Panc1 (cell line): ENCODE measurements around the gene GBP3. TPM values are rescaled to one million over a fixed set of nuclear protein-coding genes. Genes with fewer than 3 reads are reported as not detected.

Experiments
- ATAC-seq: fragments of 200-7000 bp; cut with Tn5 transposase; 2 replicates; pipeline ENCODE4 v1.9.1; 2020; ENCODE audit warnings: mild to moderate bottlenecking, moderate library complexity
- BruUV-seq: library from RNA; stranded (reverse); fragments of 400-500 nt; replicated peaks from 2 replicates; lab custom pipeline; 2021; lab: Mats Ljungman, UMichigan
- CTCF ChIA-PET: fragments of 300-600 bp; sonication (Branson Sonifier 250); formaldehyde crosslinking; loops from one replicate; lab custom pipeline; 2022; ENCODE audit warnings: antibody characterized with exemption; lab: Charles Lee
- POLR2A ChIA-PET: fragments of 300-600 bp; sonication (Branson Sonifier 250); formaldehyde crosslinking; loops from one replicate; lab custom pipeline; 2022; ENCODE audit warnings: antibody characterized with exemption; lab: Charles Lee
- DNase-seq: peaks from one replicate; pipeline ENCODE4 v3.0.0-alpha.2; 2010; ENCODE audit warnings: low read depth, low spot score
- H3K27ac ChIP-seq: 2 replicates; pipeline ENCODE4 v1.5.1; 2011; ENCODE audit warnings: mild to moderate bottlenecking, low read length, inconsistent platforms
- H3K27me3 ChIP-seq: fragments of 200-500 bp; sonication (Bioruptor generic); 2 replicates; pipeline ENCODE4 v1.6.0; 2014; ENCODE audit warnings: low read length, inconsistent platforms; ENCODE audit not compliant: control insufficient read depth, insufficient read depth
- H3K36me3 ChIP-seq: fragments of 200-500 bp; sonication (Bioruptor generic); 2 replicates; pipeline ENCODE4 v1.5.1; 2014; ENCODE audit warnings: inconsistent platforms, mild to moderate bottlenecking, low read length, moderate library complexity; ENCODE audit not compliant: control insufficient read depth, insufficient read depth
- H3K4me1 ChIP-seq: 2 replicates; pipeline ENCODE4 v1.5.1; 2011; ENCODE audit warnings: inconsistent platforms, mild to moderate bottlenecking, low read length, moderate library complexity; ENCODE audit not compliant: control insufficient read depth, insufficient read depth
- H3K4me3 ChIP-seq, 2 experiments: 2 replicates each; pipeline ENCODE4 v1.5.1; 2011 to 2012; ENCODE audit warnings: low read depth in 2 of 2, low read length in 2 of 2, mild to moderate bottlenecking in 2 of 2, inconsistent platforms in 1 of 2, moderate library complexity in 1 of 2
- H3K9me3 ChIP-seq: fragments of 200-500 bp; sonication (Bioruptor generic); 2 replicates; pipeline ENCODE4 v1.5.1; 2014; ENCODE audit warnings: low read depth, mild to moderate bottlenecking, inconsistent platforms, low read length, moderate library complexity; ENCODE audit not compliant: control insufficient read depth, insufficient read depth
- CTCF ChIP-seq: fragments of 450-650 bp; IDR thresholded peaks from 2 replicates; pipeline ENCODE4 v1.5.1; 2017; ENCODE audit warnings: mild to moderate bottlenecking
- POLR2AphosphoS5 ChIP-seq: IDR thresholded peaks from 2 replicates; pipeline ENCODE4 v1.6.1; 2012; ENCODE audit warnings: mild to moderate bottlenecking, low read depth, low read length, moderate library complexity
- REST ChIP-seq, 2 experiments: IDR thresholded peaks; 2 replicates each; pipeline ENCODE4 v1.6.1; 2011 to 2012; ENCODE audit warnings: low read depth in 2 of 2, control low read depth in 1 of 2, low read length in 1 of 2, mild to moderate bottlenecking in 1 of 2, moderate library complexity in 1 of 2; ENCODE audit not compliant: insufficient read depth in 1 of 2
- SIN3A ChIP-seq: IDR thresholded peaks from 2 replicates; pipeline ENCODE4 v1.6.1; 2012; ENCODE audit warnings: low read depth, mild to moderate bottlenecking, low read length, moderate library complexity, borderline replicate concordance; ENCODE audit not compliant: insufficient read depth
- TCF7L2 ChIP-seq: IDR thresholded peaks from 2 replicates; pipeline ENCODE4 v1.6.1; 2011; ENCODE audit warnings: mild to moderate bottlenecking, low read depth, low read length, inconsistent platforms
- in situ Hi-C: cut with HindIII; loops from 2 replicates; pipeline ENCODE4 v1.10.0; 2016; ENCODE audit warnings: low sequenced_read_pairs, low pct_unique_long_range_greater_than_20kb
- intact Hi-C: fragments of 100-400 bp; cut with micrococcal nuclease; formaldehyde crosslinking; loops from one replicate; pipeline ENCODE4 v1.10.0; 2022; ENCODE audit not compliant: unreplicated experiment
- total RNA-seq: library from RNA; stranded (reverse); gene quantifications from one replicate; pipeline ENCODE4 v1.2.1, GENCODE V29; 2021; ENCODE audit not compliant: unreplicated experiment

GBP3 gene
- total RNA-seq, 1 experiment from 2014 or later, result 2.5 TPM

GRCh38 chr1:89044970-89045721 is 22.5 kb upstream of the GBP3 start:
- Histone ChIP-seq H3K4me3 (no peak overlapping the region), H3K36me3 (no peaks in the 10 kb centered on the region), H3K9me3 (no peaks in the 10 kb centered on the region), H3K27me3 (peaks cover 4% of the 10 kb centered on the region), H3K27ac (no peak overlapping the region), H3K4me1 (no peaks in the 10 kb centered on the region)
- intact Hi-C loops (no loop called here), in situ Hi-C loops (no loop called here)
- DNase-seq (no peak), ATAC-seq (no peak)
- ChIA-PET POLR2A (no interaction called here), CTCF (no interaction called here)
- no TSS peak for BruUV-seq
- TF ChIP-seq TCF7L2, result no peak
- no peak for TF ChIP-seq CTCF
- TF ChIP-seq POLR2AphosphoS5, result no peak
- TF ChIP-seq SIN3A, result no peak

- no peaks in the 10 kb centered on the region for H3K9me3 ChIP-seq
- intact Hi-C loops (no loop called here), in situ Hi-C loops (no loop called here)
- no TSS peak for BruUV-seq
- DNase-seq (no peak), ATAC-seq (no peak)
- ChIA-PET POLR2A (no interaction called here), CTCF (no interaction called here)
- H3K27me3 ChIP-seq, result peaks cover 4% of the 10 kb centered on the region
- H3K36me3 ChIP-seq, result no peaks in the 10 kb centered on the region
- TF ChIP-seq CTCF (no peak), SIN3A (no peak), POLR2AphosphoS5 (no peak), REST (IDR thresholded peaks at IDR 0.05; ENCODE audit: insufficient read depth in 1 of 2, low read depth in 2 of 2, low read length in 1 of 2) (no peak), TCF7L2 (no peak)
- no peaks in the 10 kb centered on the region for H3K4me1 ChIP-seq
- no peak overlapping the region for H3K4me3 ChIP-seq
- no peak overlapping the region for H3K27ac ChIP-seq
These were observed 21.3 kb upstream of the GBP3 start for GRCh38 chr1:89043940-89044339.
